SU-DHL-6 (cell line): ENCODE measurements around the gene MAP1S.

Experiments
- H2AFZ ChIP-seq: fragments of 200-600 bp; sonication (generic); 2 replicates; pipeline ENCODE4 v1.6.1; 2014; ENCODE audit warnings: low read depth, mild to moderate bottlenecking, moderate library complexity, mixed read lengths, antibody characterized with exemption, low read length; ENCODE audit not compliant: severe bottlenecking
- H3F3A ChIP-seq: fragments of 200-600 bp; shearing (Covaris generic); 2 replicates; pipeline ENCODE4 v1.6.0; 2016; ENCODE audit warnings: antibody characterized with exemption, mild to moderate bottlenecking; ENCODE audit not compliant: insufficient read depth
- H3K27ac ChIP-seq: fragments of 200-600 bp; sonication (generic); 2 replicates; pipeline ENCODE4 v1.5.1; 2016; ENCODE audit warnings: low read depth, mild to moderate bottlenecking, low read length, moderate library complexity, mixed read lengths
- H3K27me3 ChIP-seq: fragments of 200-600 bp; sonication (generic), shearing (Covaris generic); 2 replicates; pipeline ENCODE4 v1.6.0; 2014; ENCODE audit warnings: mild to moderate bottlenecking, low read length
- H3K36me3 ChIP-seq: fragments of 200-600 bp; sonication (generic); 2 replicates; pipeline ENCODE4 v1.6.1; 2014; ENCODE audit warnings: mild to moderate bottlenecking, low read length, mixed read lengths
- H3K4me2 ChIP-seq: fragments of 300-600, 200-600 bp; shearing (Covaris generic), sonication (generic); 2 replicates; pipeline ENCODE4 v1.6.0; 2014; ENCODE audit warnings: low read length, low read depth, mild to moderate bottlenecking; ENCODE audit not compliant: poor library complexity, severe bottlenecking
- H3K4me3 ChIP-seq: fragments of 200-600 bp; sonication (generic); 2 replicates; pipeline ENCODE4 v1.5.1; 2014; ENCODE audit warnings: antibody characterized with exemption, low read length, mild to moderate bottlenecking, mixed read lengths; ENCODE audit not compliant: insufficient read depth, poor library complexity, severe bottlenecking
- H3K79me2 ChIP-seq: fragments of 200-600 bp; sonication (generic); 2 replicates; pipeline ENCODE4 v1.6.1; 2014; ENCODE audit warnings: mild to moderate bottlenecking, low read length, moderate library complexity; ENCODE audit not compliant: insufficient read depth
- H3K9ac ChIP-seq: fragments of 200-600 bp; sonication (generic); 2 replicates; pipeline ENCODE4 v1.7.0; 2014; ENCODE audit warnings: mild to moderate bottlenecking, low read length
- H3K9me2 ChIP-seq: fragments of 200-600 bp; sonication (generic); replicated peaks from 2 replicates; pipeline ENCODE4 v1.6.1; 2014; ENCODE audit warnings: low read length; ENCODE audit not compliant: insufficient read depth
- H3K9me3 ChIP-seq: fragments of 200-600 bp; sonication (generic); 2 replicates; pipeline ENCODE4 v1.6.1; 2014; ENCODE audit warnings: low read length, mixed read lengths; ENCODE audit not compliant: insufficient read depth
- H4K20me1 ChIP-seq: fragments of 200-600 bp; sonication (generic); 2 replicates; pipeline ENCODE4 v1.6.1; 2014; ENCODE audit warnings: low read depth, mild to moderate bottlenecking, antibody characterized with exemption, low read length, moderate library complexity, mixed read lengths
- EZH2phosphoT487 ChIP-seq: fragments of 200-600 bp; sonication (generic), shearing (Covaris generic); conservative IDR thresholded peaks from 2 replicates; pipeline ENCODE4 v1.6.1; 2018; ENCODE audit warnings: mild to moderate bottlenecking, antibody characterized with exemption, low read length, moderate library complexity, mixed read lengths
- TF ChIP-seq, protein P1 (sequence below): fragments of 200-600 bp; sonication (generic); IDR thresholded peaks from one replicate; pipeline ENCODE4 v1.5.1; 2017; ENCODE audit warnings: antibody characterized with exemption, mild to moderate bottlenecking, low read length, moderate library complexity; ENCODE audit not compliant: insufficient read depth, poor library complexity, severe bottlenecking

The MAP1S gene

DNA sequence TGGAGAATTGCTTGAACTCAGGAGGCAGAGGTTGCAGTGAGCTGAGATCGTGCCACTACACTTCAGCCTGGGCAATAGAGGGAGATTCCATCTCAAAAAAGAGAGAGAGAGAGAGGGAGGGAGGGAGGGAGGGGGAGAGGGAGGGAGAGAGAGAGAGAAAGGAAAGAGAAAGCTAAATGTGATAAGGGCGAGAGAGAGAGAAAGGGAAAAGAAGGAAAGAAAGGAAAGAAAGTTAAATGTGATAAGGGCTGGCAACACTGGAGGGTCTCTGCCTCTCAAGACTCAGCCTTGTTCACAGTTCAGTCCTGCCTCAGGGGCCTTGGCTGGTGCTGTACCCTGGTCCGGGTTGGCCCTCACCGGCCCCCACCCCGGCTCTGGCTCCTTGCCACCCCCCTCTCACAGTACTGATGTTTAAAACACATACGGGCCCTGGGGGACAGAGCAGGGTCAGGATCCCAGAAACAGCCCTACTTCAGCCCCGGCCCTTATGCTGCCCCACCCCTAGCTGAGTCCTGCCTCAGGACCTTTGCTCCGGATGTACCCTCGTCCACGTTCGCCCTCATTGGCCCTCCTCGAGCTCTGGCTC, 3.5 kb downstream of the MAP1S start:
- Histone ChIP-seq H3K4me3 (no peak overlapping the region), H3K36me3 (no peaks in the 10 kb centered on the region), H3K27ac (no peak overlapping the region)

GRCh38 chr19:17724655-17725054, 5.4 kb downstream of the MAP1S start:
- Histone ChIP-seq H3K4me3 (no peak overlapping the region), H3K9me3 (no peaks in the 10 kb centered on the region), H3K36me3 (no peaks in the 10 kb centered on the region), H3K4me2 (no peak overlapping the region), H2AFZ (no peak overlapping the region), H3K27me3 (no peaks in the 10 kb centered on the region), H3K9me2 (no peaks in the 10 kb centered on the region), H3K27ac (no peak overlapping the region), H3K79me2 (peaks cover 24% of the 10 kb centered on the region), H4K20me1 (peaks cover 4% of the 10 kb centered on the region; the same call in 1 of the 2 replicates), H3F3A (no peaks in the 10 kb centered on the region), H3K9ac (no peak overlapping the region)
- TF ChIP-seq EZH2phosphoT487, result no peak
- TF ChIP-seq, protein P1, sequence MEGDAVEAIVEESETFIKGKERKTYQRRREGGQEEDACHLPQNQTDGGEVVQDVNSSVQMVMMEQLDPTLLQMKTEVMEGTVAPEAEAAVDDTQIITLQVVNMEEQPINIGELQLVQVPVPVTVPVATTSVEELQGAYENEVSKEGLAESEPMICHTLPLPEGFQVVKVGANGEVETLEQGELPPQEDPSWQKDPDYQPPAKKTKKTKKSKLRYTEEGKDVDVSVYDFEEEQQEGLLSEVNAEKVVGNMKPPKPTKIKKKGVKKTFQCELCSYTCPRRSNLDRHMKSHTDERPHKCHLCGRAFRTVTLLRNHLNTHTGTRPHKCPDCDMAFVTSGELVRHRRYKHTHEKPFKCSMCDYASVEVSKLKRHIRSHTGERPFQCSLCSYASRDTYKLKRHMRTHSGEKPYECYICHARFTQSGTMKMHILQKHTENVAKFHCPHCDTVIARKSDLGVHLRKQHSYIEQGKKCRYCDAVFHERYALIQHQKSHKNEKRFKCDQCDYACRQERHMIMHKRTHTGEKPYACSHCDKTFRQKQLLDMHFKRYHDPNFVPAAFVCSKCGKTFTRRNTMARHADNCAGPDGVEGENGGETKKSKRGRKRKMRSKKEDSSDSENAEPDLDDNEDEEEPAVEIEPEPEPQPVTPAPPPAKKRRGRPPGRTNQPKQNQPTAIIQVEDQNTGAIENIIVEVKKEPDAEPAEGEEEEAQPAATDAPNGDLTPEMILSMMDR, result no peak

More for the DNA sequence above, 3.5 kb downstream of the MAP1S start:
- no peaks in the 10 kb centered on the region for H3K9me3 ChIP-seq
- no peaks in the 10 kb centered on the region for H3F3A ChIP-seq
- no peak overlapping the region for H3K4me2 ChIP-seq
- H3K79me2 ChIP-seq, result peaks cover 24% of the 10 kb centered on the region
- TF ChIP-seq, protein P1, result no peak
- H2AFZ ChIP-seq, result no peak overlapping the region
- no peaks in the 10 kb centered on the region for H3K9me2 ChIP-seq
- no peaks in the 10 kb centered on the region for H3K27me3 ChIP-seq
- no peak overlapping the region for H3K9ac ChIP-seq
- peaks cover 4% of the 10 kb centered on the region; the same call in 1 of the 2 replicates for H4K20me1 ChIP-seq

DNA sequence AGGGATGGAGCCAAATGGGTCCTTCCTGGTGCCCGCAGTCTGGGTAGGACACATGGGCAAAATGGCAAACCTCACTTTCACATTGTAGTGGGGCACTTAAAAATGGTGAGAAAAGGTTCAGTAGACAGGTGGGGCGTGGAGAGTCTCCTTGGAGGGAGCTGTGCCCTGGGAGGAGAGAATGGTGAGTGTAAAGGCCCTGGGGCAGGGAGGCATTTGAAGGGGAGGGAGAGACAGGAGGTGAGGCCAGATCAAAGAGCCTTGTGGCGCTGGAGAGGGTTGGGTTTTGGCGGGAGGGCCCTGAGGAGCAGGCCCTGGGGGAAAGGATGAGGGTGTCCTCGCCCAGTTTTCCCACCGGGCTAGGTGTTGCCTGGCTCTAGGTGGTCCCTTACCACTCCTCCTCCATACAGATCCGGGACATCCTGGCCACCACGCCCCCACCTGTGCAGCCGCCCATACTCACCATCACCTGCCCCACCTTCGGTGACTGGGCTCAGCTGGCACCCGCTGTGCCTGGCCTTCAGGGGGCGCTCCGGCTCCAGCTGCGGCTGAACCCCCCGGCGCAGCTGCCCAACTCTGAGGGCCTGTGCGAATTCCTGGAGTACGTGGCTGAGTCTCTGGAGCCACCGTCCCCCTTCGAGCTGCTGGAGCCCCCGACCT, 6.3 kb downstream of the MAP1S start:
- no peaks in the 10 kb centered on the region for H3K27me3 ChIP-seq
- no peak overlapping the region for H3K9ac ChIP-seq
- H3K27ac ChIP-seq, result no peak overlapping the region
- no peak overlapping the region for H2AFZ ChIP-seq
- H3K36me3 ChIP-seq, result no peaks in the 10 kb centered on the region; the same call in 1 of the 2 replicates
- no peak overlapping the region for H3K4me3 ChIP-seq
- no peaks in the 10 kb centered on the region for H3F3A ChIP-seq
- H3K9me2 ChIP-seq, result no peaks in the 10 kb centered on the region
- peaks cover 15% of the 10 kb centered on the region for H3K79me2 ChIP-seq
- H3K9me3 ChIP-seq, result no peaks in the 10 kb centered on the region
- H4K20me1 ChIP-seq, result 0 out of 2 replicates have a peak, but pooled peaks cover 4% of the 10 kb centered on the region
- no peak overlapping the region for H3K4me2 ChIP-seq
- TF ChIP-seq, protein P1, result peak; percentile 50
- no peak for TF ChIP-seq EZH2phosphoT487
